ENCODE data around the gene ARCN1. TPM values are rescaled to one million over a fixed set of nuclear protein-coding genes. Genes with fewer than 3 reads are reported as not detected.
A peak's percentile ranks its signal among the peaks of the same experiment; 100 is the strongest.

Gene ARCN1
- total and polyA plus RNA-seq, 2 donors (not counting 3 experiments of a cell fraction or from before 2014, with no cell fraction given), result 172 to 180 TPM

GRCh38 chr11:118581057-118581456 is 8.8 kb downstream of the ARCN1 start:
- no peaks in the 10 kb centered on the region for H3K9me3 ChIP-seq (replicated peaks; ENCODE audit: control insufficient read depth, insufficient read depth, low read length)
- peaks cover 55% of the 10 kb centered on the region for H3K79me2 ChIP-seq (ENCODE audit: control insufficient read depth, insufficient read depth, low read length)
- peak overlapping the region; percentile 5 for H3K9ac ChIP-seq (replicated peaks; ENCODE audit: extremely low read depth, insufficient read depth, low read length)
- no peak for TF ChIP-seq CTCF (IDR thresholded peaks at IDR 0.05; ENCODE audit: extremely low read depth in 1 of 2, insufficient read depth in 1 of 2, low read depth in 1 of 2, low read length in 2 of 2)
- TF ChIP-seq MYC (IDR thresholded peaks at IDR 0.05; ENCODE audit: low read depth, low read length), result no peak
- no peak for TF ChIP-seq EZH2 (IDR thresholded peaks at IDR 0.05; ENCODE audit: borderline replicate concordance, low read depth, low read length, severe bottlenecking)
- TF ChIP-seq POLR2A (IDR thresholded peaks at IDR 0.05; ENCODE audit: low read depth, low read length), result peak; percentile 60
- TF ChIP-seq JUN (IDR thresholded peaks at IDR 0.05; ENCODE audit: borderline replicate concordance, insufficient read depth, insufficient read length, low read depth), result peak; percentile 35
- TF ChIP-seq, protein P1, sequence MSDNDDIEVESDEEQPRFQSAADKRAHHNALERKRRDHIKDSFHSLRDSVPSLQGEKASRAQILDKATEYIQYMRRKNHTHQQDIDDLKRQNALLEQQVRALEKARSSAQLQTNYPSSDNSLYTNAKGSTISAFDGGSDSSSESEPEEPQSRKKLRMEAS (IDR thresholded peaks at IDR 0.05; ENCODE audit: insufficient read depth, insufficient read length), result no peak
- peak; percentile 63 for TF ChIP-seq POLR2AphosphoS5 (IDR thresholded peaks at IDR 0.05; ENCODE audit: insufficient read depth, low read depth, low read length)
- H3K4me1 ChIP-seq (ENCODE audit: control insufficient read depth, extremely low read depth, insufficient read depth, low read length), result peaks cover 23% of the 10 kb centered on the region
- peak overlapping the region in 1 of 3 experiments; percentile 13 for H3K4me3 ChIP-seq (replicated peaks in 1 of 3; ENCODE audit: insufficient read depth in 1 of 3, low read depth in 1 of 3, low read length in 3 of 3)
- ChIA-PET CTCF (interaction anchor here (0.9 to 1.0 kb wide), 2 partner anchors 10 to 14 kb away, joined by 4 to 5 read pairs; no protein-coding TSS in a partner anchor), POLR2A (interaction anchor here (1.3 kb wide), 1 partner anchor 40 kb away, joined by 6 read pairs; no protein-coding TSS in a partner anchor)
- peak; percentile 95 for DNase-seq (ENCODE audit: low read depth, low spot score)
- peak; percentile 89 for FAIRE-seq
- peak overlapping the region; percentile 66 for H3K27ac ChIP-seq (ENCODE audit: insufficient read depth, low read depth, low read length)
- peak overlapping the region; percentile 78 for H3K4me2 ChIP-seq (ENCODE audit: insufficient read depth, low read length)
- dilution Hi-C loops (cut with MboI; ENCODE audit: extremely low pct_ligation_motif_present, low sequenced_read_pairs) (no loop called here), intact Hi-C loops (cut with micrococcal nuclease) (loop anchor here (1.0 to 2.0 kb wide), 2 partner anchors 8 to 28 kb away; no protein-coding TSS in a partner anchor)
- H4K20me1 ChIP-seq (replicated peaks; ENCODE audit: control insufficient read depth, extremely low read depth, insufficient read depth, low read length), result peaks cover 2% of the 10 kb centered on the region
- no peak overlapping the region for H2AFZ ChIP-seq (ENCODE audit: low read depth, low read length)
- BruUV-seq (replicated peaks), result no TSS peak
- peaks cover 4 to 18% of the 10 kb centered on the region in 2 experiments for H3K36me3 ChIP-seq (ENCODE audit: control insufficient read depth in 2 of 2, extremely low read depth in 1 of 2, insufficient read depth in 2 of 2, low read length in 2 of 2)
- no peaks in the 10 kb centered on the region for H3K9me1 ChIP-seq (replicated peaks; ENCODE audit: control insufficient read depth, extremely low read depth, insufficient read depth, low read length)
- H3K27me3 ChIP-seq (ENCODE audit: control insufficient read depth in 2 of 2, insufficient read depth in 2 of 2, low read length in 2 of 2), result no peaks in the 10 kb centered on the region

All from endothelial cell of umbilical vein (primary cell).